SK-N-SH (cell line): ENCODE results near the gene KIAA0040. TPM values are rescaled to one million over a fixed set of nuclear protein-coding genes. Genes with fewer than 3 reads are reported as not detected.
A peak's percentile ranks its signal among the peaks of the same experiment; 100 is the strongest.

Experiments used
- CTCF ChIA-PET: fragments of 300-600, 350-600 bp; formaldehyde crosslinking; extraction: SDS; loops from one replicate; lab custom pipeline; 2021; lab: Yijun Ruan, JAX
- POLR2A ChIA-PET: fragments of 350-600 bp; sonication (Branson Sonifier 250); formaldehyde crosslinking; extraction: SDS; loops from one replicate; lab custom pipeline; 2020; ENCODE audit warnings: antibody characterized with exemption, inconsistent platforms; lab: Yijun Ruan, JAX
- DNase-seq: peaks from one replicate; pipeline ENCODE4 v3.0.0; 2012
- H2AFZ ChIP-seq: fragments of 200-600 bp; sonication (generic); 2 replicates; pipeline ENCODE4 v1.8.1; 2016; ENCODE audit warnings: antibody characterized with exemption, mild to moderate bottlenecking, low read depth
- H3F3A ChIP-seq: fragments of 200-600 bp; sonication (generic); replicated peaks from 2 replicates; pipeline ENCODE3; 2016; ENCODE audit warnings: antibody characterized with exemption, mild to moderate bottlenecking; ENCODE audit not compliant: insufficient read depth
- H3K27ac ChIP-seq, 2 experiments: fragments of 200-500 bp in 1 of 2; fragments of 200-600 bp in 1 of 2; sonication (Bioruptor generic) in 1 of 2; sonication (generic), shearing (Covaris generic) in 1 of 2; 2 replicates each; pipeline versions ENCODE4 v1.5.1 to v1.6.1; 2014 to 2016; ENCODE audit warnings: low read depth in 2 of 2, inconsistent platforms in 1 of 2, low read length in 1 of 2, mild to moderate bottlenecking in 1 of 2, mixed read lengths in 1 of 2
- H3K27me3 ChIP-seq: fragments of 200-600 bp; sonication (generic), shearing (Covaris generic); 2 replicates; pipeline ENCODE4 v1.6.1; 2016; ENCODE audit warnings: mixed run types; ENCODE audit not compliant: insufficient read depth
- H3K36me3 ChIP-seq, 2 experiments: fragments of 200-500 bp in 1 of 2; fragments of 200-600 bp in 1 of 2; sonication (Bioruptor generic) in 1 of 2; sonication (generic) in 1 of 2; replicated peaks in 1 of 2; 2 replicates each; pipeline versions ENCODE3 to v1.5.1; 2014 to 2016; ENCODE audit warnings: low read length in 1 of 2, mild to moderate bottlenecking in 1 of 2; ENCODE audit not compliant: insufficient read depth in 2 of 2, control insufficient read depth in 1 of 2
- H3K4me1 ChIP-seq, 2 experiments: fragments of 200-500 bp in 1 of 2; fragments of 200-600 bp in 1 of 2; sonication (Bioruptor generic) in 1 of 2; sonication (generic), shearing (Covaris generic) in 1 of 2; 2 replicates each; pipeline versions ENCODE4 v1.5.1 to v1.6.1; 2014 to 2016; ENCODE audit warnings: low read depth in 1 of 2, low read length in 1 of 2, mixed run types in 1 of 2; ENCODE audit not compliant: insufficient read depth in 2 of 2, control insufficient read depth in 1 of 2
- H3K4me2 ChIP-seq: fragments of 200-600 bp; sonication (generic), shearing (Covaris generic); 2 replicates; pipeline ENCODE4 v1.6.1; 2017; ENCODE audit warnings: mixed run types
- H3K4me3 ChIP-seq, 2 experiments: fragments of 200-500 bp in 1 of 2; fragments of 200-600 bp in 1 of 2; sonication (Bioruptor generic) in 1 of 2; sonication (generic), shearing (Covaris generic) in 1 of 2; 2 replicates each; pipeline versions ENCODE4 v1.5.1 to v1.8.1; 2014 to 2016; ENCODE audit warnings: low read depth in 2 of 2, inconsistent platforms in 1 of 2, low read length in 1 of 2, mild to moderate bottlenecking in 1 of 2, mixed read lengths in 1 of 2, moderate library complexity in 1 of 2
- H3K79me2 ChIP-seq: fragments of 200-600 bp; sonication (generic); 2 replicates; pipeline ENCODE4 v1.8.1; 2017; ENCODE audit warnings: mild to moderate bottlenecking; ENCODE audit not compliant: insufficient read depth
- H3K9ac ChIP-seq: fragments of 200-600 bp; sonication (generic); 2 replicates; pipeline ENCODE4 v1.6.1; 2017; ENCODE audit warnings: mixed run types
- H3K9me2 ChIP-seq: fragments of 200-600 bp; sonication (generic); 2 replicates; pipeline ENCODE4 v1.6.1; 2017; ENCODE audit warnings: mixed run types
- H3K9me3 ChIP-seq: fragments of 200-600 bp; sonication (generic); 2 replicates; pipeline ENCODE4 v1.6.1; 2017; ENCODE audit warnings: mixed run types, mild to moderate bottlenecking, moderate library complexity
- H4K20me1 ChIP-seq: fragments of 200-600 bp; sonication (generic); 2 replicates; pipeline ENCODE4 v1.6.1; 2017; ENCODE audit warnings: mild to moderate bottlenecking, mixed run types; ENCODE audit not compliant: insufficient read depth
- EZH2phosphoT487 ChIP-seq: fragments of 200-600 bp; sonication (generic); IDR thresholded peaks from 2 replicates; pipeline ENCODE4 v1.6.1; 2017; ENCODE audit warnings: low read depth, mixed run types, mild to moderate bottlenecking, antibody characterized with exemption, moderate library complexity, borderline replicate concordance
- GABPA ChIP-seq: IDR thresholded peaks from 2 replicates; pipeline ENCODE4 v1.4.0; 2012; ENCODE audit warnings: low read depth, mild to moderate bottlenecking
- GATA2 ChIP-seq: sonication (generic); formaldehyde crosslinking; IDR thresholded peaks from 2 replicates; pipeline ENCODE4 v1.5.0; 2020; ENCODE audit warnings: mild to moderate bottlenecking, missing genetic modification reagents
- IRF3 ChIP-seq: fragments of 150-350 bp; IDR thresholded peaks from 2 replicates; pipeline ENCODE4 v1.6.1; 2016; ENCODE audit warnings: mild to moderate bottlenecking, low read depth, low read length
- JUND ChIP-seq: IDR thresholded peaks from 2 replicates; pipeline ENCODE4 v1.4.0; 2012
- MXI1 ChIP-seq: IDR thresholded peaks from 2 replicates; pipeline ENCODE4 v1.6.1; 2012; ENCODE audit warnings: mild to moderate bottlenecking, low read depth, low read length, improper control_type of control experiment
- NFIC ChIP-seq: IDR thresholded peaks from 2 replicates; pipeline ENCODE4 v1.4.0; 2012; ENCODE audit warnings: borderline replicate concordance
- NRF1 ChIP-seq: IDR thresholded peaks from 2 replicates; pipeline ENCODE4 v1.6.1; 2012; ENCODE audit warnings: low read depth, mild to moderate bottlenecking, low read length
- RCOR1 ChIP-seq: fragments of 150-350 bp; IDR thresholded peaks from 2 replicates; pipeline ENCODE4 v1.6.1; 2017; ENCODE audit warnings: antibody characterized with exemption, low read length
- RFX5 ChIP-seq: IDR thresholded peaks from 2 replicates; pipeline ENCODE4 v1.6.1; 2012; ENCODE audit warnings: mild to moderate bottlenecking, improper control_type of control experiment, low read length
- SIN3A ChIP-seq: IDR thresholded peaks from 2 replicates; pipeline ENCODE4 v1.6.1; 2012; ENCODE audit warnings: low read depth, mild to moderate bottlenecking, low read length, moderate library complexity, borderline replicate concordance
- TAF1 ChIP-seq: IDR thresholded peaks from 2 replicates; pipeline ENCODE4 v1.6.1; 2012; ENCODE audit warnings: low read depth, mild to moderate bottlenecking, low read length, moderate library complexity, borderline replicate concordance
- TCF12 ChIP-seq: IDR thresholded peaks from 2 replicates; pipeline ENCODE4 v1.4.0; 2012
- TEAD4 ChIP-seq: IDR thresholded peaks from 2 replicates; pipeline ENCODE4 v1.4.0; 2012; ENCODE audit warnings: mild to moderate bottlenecking, borderline replicate concordance; ENCODE audit not compliant: insufficient read depth
- USF2 ChIP-seq: fragments of 150-350 bp; IDR thresholded peaks from 2 replicates; pipeline ENCODE4 v1.6.1; 2017; ENCODE audit warnings: antibody characterized with exemption, low read length, low read depth, borderline replicate concordance
- WGBS: methylation state at CpG from one replicate; pipeline ENCODE4 v1.1.6; 2017; ENCODE audit warnings: low lambda C conversion rate; 5-methylcytosine and 5-hydroxymethylcytosine counted together
- polyA plus RNA-seq, 3 experiments: library from polyadenylated mRNA; depleted of rRNA; stranded (reverse); fragments of >200 nt; gene quantifications; 2 replicates each; pipeline ENCODE4 v1.2.3, GENCODE V29; 2012

Gene KIAA0040
- polyA plus RNA-seq, 1 of the 3 experiments (the other 2 are of a cell fraction), result 0.08 TPM

GRCh38 chr1:175129997-175130648, 62.5 kb downstream of the KIAA0040 start (continued):
- peak; percentile 5; the same call in 1 of the 2 replicates for TF ChIP-seq GATA2 (CRISPR knock-in tag)

- H3K4me2 ChIP-seq, result no peak overlapping the region
- no peak overlapping the region for H2AFZ ChIP-seq
- no peaks in the 10 kb centered on the region for H3K79me2 ChIP-seq
- peaks cover 0 to 10% of the 10 kb centered on the region in 2 experiments; a peak in 1 of 4 replicates for H3K4me1 ChIP-seq
- peak overlapping the region in 1 of 2 experiments; percentile 60; a peak in 2 of 4 replicates for H3K27ac ChIP-seq
- H3F3A ChIP-seq, result no peaks in the 10 kb centered on the region
- no peaks in the 10 kb centered on the region for H3K27me3 ChIP-seq
- no peak overlapping the region for H3K4me3 ChIP-seq
- TF ChIP-seq IRF3, result no peak
- TF ChIP-seq RCOR1, result no peak
- TF ChIP-seq TCF12, result no peak
- no peak for TF ChIP-seq EZH2phosphoT487
- TF ChIP-seq TAF1, result no peak
- TF ChIP-seq USF2, result no peak
- no peak for TF ChIP-seq NFIC
- no peak for TF ChIP-seq GABPA
- TF ChIP-seq JUND, result no peak
- no peak for TF ChIP-seq TEAD4
- no peak for TF ChIP-seq NRF1
- no peak for TF ChIP-seq RFX5
- TF ChIP-seq MXI1, result no peak
- TF ChIP-seq SIN3A, result no peak
- WGBS, result 35% methylated on average over 2 of the region's 2 CpGs
- no peaks in the 10 kb centered on the region for H3K36me3 ChIP-seq
- no peaks in the 10 kb centered on the region for H3K9me3 ChIP-seq
- ChIA-PET POLR2A (no interaction called here), CTCF (interaction anchor here (0.6 to 10.0 kb wide), 5 partner anchors 13 to 120 kb away, joined by 3 to 158 read pairs (median 3); no protein-coding TSS in a partner anchor)
- H3K9me2 ChIP-seq, result no peaks in the 10 kb centered on the region
- H4K20me1 ChIP-seq, result no peaks in the 10 kb centered on the region
- no peak for DNase-seq
- H3K9ac ChIP-seq, result no peak overlapping the region
These were observed 63.0 kb downstream of the KIAA0040 start for GRCh38 chr1:175129644-175129996.
